GM18508 (cell line): ENCODE results near the gene PARP1.
"Not testable (repeated sequence)": the region's sequence is repeated elsewhere in the genome, so short reads cannot be mapped to it uniquely, and the experiment has no call there.

Source experiments
- ATAC-seq: cut with Tn5 transposase; IDR thresholded peaks from one replicate; pipeline ENCODE4 v1.9.1; 2021; ENCODE audit warnings: moderate number of reproducible peaks; ENCODE audit not compliant: insufficient read depth, unreplicated experiment

The PARP1 gene

DNA sequence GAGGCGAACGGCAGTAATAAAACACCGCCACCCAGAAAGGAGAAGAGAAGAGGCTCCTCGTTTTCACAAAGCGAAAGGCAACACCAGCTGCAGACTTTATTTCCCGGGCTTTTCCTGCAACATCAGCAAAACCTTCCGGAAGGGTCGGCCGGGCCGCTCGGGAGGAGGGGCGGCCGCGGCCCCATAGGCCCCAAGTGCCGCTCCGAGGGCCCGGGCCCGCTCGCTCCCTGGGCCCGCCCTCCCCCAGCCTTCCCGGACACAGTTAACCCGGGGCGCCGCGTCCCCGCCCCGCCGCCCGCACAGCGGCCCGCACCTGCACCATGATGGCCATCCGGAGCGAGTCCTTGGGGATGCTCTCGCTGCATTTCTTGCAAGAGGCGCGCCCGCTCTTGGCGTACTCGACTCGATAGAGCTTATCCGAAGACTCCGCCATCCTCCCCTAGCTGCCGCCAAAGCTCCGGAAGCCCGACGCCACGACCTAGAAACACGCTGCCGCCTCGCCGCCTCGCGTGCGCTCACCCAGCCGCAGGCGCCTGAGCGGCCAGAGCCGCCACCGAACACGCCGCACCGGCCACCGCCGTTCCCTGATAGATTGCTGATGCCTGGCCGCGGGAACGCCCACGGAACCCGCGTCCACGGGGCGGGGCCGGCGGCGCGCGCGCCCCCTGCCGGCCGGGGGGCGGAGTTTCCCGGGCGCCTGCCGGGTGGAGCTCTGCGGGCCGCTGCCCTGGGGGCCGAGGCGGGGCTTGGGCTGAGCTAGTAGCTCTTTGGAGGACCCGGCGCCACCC lies at the start of gene PARP1:
TSS of gene PARP1 (minus strand) at position 597 of the 788 bp plus-strand sequence. CDS start at position 433, 164 bp downstream.
- ATAC-seq = peak; percentile 48

DNA sequence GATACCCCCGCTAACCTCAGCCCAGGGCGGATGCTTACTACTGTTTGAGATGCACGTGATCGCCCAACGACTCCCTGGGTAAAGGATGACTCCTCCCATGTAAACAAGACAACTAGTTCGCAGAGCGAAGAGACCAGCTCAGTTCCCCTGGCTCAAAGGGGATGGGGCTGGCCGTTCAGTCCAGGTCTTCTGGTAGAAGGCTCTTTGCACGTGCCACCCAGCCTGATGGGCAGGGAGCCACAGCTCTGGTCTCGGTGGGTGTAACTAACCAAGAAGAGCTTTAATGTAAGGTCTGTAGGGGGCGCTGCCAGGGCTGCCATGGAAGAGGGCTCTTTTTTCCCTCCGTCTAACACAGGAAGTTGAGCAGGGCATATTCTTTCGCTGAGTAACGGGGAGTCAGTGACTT lies 49.4 kb upstream of the PARP1 start:
- no peak for ATAC-seq

DNA sequence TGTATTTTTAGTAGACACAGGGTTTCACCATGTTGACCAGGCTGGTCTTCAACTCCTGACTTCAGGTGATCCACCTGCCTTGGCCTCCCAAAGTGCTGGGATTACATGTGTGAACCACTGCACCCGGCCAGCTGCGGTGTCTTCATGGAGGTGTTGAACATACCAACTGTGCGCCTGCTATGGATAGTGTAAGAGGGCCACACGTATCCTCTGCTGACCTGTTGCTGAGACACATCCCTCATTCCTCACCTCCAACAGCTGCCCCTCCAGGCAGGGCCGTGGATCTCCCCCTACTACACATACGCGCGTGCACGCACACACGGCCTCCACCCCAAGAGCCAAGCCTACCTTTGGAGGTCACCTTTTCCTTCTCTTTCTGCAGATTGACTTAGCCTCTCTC lies 48.0 kb upstream of the PARP1 start:
- no peak for ATAC-seq

DNA sequence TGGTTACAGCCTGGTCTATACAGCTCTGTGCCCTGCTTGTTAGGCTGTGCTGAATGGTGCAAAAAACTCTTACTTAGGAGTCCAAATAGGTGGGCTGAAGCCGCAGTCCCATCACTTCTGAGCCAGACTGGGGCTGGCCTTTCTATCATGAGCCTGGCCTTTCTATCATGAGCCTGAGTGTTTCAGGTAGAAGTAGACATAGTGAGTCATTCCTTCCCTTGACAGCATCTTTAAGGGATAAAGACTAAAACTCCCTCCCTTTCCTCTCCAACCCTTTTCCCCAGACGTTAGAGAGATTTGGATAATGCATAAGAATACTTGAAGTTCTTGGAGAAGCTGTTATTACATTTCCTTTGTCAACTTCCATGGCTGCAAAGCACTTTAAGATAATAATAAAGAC lies 46.5 kb upstream of the PARP1 start:
- ATAC-seq = no peak

DNA sequence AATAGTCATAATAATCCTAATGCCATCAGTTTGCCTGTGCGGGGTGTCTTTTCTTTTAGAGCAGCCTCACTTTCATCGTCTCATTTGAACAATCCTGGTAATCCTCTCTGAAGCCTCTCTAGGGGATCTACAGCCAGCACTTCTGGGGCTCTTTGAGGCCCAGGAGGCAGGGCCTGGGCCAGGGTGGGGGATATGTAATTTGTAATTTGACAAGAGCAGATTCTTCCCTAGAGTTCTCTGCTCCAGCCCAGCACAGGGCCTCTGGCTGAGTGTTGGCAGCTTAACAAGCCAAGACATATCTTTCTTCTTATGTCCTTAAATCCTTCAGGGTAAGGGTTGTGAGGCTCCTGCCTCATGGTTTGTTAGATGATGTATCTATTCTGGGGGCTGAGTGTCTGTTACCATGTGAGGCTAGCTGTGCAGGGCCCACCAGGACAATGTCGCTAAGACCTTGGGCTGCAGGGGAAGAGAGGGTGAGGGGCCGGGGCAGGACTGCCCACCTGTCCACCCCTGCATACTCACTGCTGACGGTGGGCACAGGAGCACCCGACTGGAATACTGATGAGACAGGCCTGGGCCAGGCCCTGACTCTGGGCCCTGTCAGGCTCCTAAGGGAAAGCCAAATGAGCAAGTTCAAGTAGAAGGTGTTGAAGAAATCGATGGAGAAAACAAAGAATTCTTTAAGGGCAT lies 45.3 kb upstream of the PARP1 start:
- no peak for ATAC-seq

DNA sequence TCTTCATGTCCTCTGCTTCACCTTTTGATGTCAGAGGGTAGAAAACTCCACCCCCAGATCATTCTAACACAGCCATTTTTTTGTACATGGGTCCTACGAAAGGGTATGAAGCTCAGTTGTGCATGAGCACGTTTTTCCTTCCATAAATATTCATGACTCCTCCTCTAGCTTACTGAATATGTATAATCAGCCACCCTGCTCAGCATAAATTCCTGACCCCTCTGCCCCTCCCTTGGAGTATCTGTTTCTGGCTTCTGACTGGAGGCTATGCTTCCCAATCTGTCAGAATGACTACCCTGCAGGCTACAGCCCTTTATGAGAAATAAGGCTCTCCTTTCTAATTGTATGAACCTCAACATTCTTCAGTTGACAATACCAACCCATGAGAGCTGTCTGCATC lies 42.8 kb upstream of the PARP1 start:
- no peak for ATAC-seq

DNA sequence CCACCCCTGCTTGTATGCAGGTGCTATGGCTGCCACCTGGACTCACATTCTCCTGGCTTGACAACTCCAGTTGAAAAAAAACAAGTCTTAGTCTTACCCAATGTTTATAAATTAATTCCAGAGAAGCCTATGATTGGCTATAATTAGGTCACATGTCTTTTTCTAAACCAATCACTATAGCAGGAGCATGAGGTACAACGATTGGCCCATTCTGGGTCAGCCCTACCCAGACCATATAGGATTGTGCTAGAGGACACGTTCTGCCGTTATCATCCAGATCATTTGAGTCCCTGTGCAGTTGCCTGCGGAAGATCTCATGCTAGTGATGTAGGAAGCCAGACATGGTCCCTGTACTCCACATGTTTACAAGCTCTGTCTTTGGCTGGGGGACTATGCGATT lies 41.9 kb upstream of the PARP1 start:
- no peak for ATAC-seq

DNA sequence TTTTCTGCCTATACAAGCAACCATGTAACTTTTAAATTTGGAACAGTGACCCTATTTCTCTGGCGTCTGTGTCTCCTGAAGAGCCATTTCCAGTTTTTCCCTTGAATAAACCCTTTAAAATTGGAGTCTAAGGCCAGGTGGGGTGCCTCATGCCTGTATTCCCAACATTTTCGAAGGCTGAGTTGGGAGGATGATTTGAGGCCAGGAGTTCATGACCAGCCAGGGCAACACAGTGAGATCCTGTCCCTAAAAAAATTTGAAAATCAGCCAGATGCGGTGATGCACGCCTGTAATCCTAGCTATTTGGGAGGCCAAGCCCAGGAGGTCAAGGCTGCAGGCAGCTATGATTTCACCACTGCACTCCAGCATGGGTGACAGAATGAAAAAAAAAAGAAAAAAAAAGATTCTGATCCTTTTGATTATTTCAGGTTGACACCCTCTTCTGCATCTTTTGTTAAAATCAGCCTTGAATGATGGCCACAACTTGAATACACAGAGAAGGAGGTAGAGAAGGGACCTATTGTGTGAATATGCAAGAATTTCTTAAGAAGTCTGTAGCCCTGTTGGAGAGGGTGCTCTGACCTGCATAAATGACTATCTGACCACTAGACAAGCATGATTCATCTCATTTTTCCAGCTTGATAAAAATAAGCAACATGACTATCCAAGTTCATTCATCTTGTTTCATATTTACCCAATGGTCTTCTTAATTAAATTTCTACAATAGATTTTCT lies 40.2 kb upstream of the PARP1 start:
- no peak for ATAC-seq

DNA sequence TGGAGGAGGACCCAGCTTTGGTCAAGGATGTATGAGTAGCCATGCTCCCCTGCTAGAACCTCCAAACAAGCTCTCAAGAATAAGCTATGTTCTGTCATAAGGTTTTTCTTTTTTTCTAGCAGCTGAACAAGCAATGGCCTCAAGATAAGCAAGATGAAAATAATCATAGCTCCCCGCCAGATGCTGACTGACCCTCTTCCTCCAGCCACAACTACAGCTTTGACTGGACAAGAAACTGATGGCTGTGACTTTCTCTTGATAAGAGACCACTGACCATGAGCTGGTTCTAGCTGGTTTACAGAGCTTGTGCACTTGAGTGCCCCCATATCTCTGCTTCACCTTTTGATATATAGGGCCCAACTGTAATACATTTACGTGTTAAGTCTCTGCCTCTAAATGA lies 38.2 kb upstream of the PARP1 start:
- ATAC-seq = no peak

DNA sequence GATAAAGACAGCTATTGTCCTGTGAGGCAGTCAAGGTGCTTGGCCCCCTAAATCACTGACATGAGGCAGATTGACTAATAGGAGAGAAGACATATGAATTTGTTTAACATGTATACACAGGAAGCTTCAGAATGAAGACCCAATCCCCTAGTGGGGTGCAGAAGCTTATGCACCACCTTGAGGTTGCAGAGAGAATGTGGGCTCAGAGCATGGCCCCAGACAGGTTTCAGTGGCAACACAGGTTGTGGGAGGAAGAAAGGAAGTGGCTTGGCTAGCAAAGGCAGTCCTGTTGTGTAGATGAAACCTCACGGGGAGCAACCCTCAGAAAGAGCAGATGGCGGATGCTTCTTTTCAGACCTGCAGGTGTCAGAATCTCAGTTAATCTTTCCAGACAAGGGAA lies 37.0 kb upstream of the PARP1 start:
- ATAC-seq = peak; percentile 99

DNA sequence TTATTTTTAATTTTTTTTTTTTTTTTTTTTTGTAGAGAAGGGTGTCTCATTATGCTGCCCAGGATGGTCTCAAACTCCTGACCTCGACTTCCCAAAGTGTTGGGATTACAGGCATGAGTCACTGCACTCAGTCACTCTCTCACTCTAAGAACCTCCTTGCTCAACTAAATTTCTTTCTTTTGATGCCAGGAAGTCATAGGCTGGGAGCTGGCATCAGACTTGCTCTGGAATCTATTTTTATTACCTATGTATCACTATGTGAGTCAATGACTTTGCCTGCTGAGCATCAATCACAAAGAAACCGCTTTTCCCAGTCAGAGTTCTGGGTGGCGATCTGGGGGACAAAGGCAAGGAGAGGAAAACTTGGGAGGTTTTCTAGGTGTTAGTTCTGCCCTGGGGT lies 35.5 kb upstream of the PARP1 start:
- no peak for ATAC-seq

DNA sequence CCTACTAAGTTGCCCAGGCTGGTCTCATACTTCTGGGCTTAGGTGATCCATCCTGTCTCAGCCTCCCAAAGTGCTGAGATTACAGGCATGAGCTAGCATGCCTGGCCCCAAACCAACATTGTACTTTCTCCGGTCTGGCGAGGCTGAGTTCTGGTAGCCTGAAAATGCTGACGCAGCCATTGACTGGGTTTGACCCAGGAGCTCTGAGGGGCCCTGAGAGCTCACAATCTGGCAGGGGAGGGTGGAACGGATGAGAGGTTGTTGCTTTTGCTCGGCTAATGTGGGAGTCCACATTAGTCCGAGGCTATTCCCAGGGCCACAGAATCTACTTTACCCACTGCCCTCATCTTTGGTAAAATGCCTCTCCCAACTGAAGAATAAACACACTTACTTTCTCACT lies 35.1 kb upstream of the PARP1 start:
- no peak for ATAC-seq

DNA sequence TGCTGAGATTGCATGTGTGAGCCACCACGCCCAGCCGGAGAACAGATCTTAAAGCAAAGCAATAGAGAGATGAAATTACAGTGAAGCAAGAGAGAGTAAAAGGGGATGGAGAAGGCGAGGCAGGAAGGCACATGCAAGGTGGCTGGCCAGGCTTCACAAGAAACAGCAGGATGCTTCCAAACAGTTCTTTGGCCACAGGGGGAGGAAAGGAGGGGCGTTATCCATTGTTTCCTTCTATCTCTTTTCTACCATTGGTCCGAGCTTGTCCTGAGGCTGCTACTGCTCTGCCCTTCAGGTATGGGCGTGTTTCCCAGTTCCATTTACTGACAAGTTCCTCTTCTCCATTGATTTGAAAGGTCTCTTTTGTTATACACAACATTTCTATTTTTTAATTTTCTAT lies 33.7 kb upstream of the PARP1 start:
- ATAC-seq = no peak

DNA sequence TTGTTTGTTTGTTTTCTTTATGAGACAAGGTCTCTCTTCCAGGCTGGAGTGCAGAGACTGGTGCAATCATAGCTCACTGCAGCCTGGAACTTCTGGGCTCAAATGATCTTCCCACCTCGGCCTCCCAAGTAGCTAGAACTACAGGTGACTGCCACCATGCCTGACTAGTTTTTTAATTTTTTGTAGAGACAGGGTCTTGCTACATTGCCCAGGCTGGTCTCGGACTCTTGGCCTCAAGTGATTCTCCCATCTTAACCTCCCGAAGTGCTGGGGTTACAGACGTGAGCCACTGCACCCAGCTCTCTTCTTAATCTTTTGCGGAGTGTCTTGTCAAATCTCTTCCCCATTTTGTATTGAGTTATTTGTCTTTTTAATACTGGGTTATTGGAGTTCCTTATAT lies 32.6 kb upstream of the PARP1 start:
- ATAC-seq = no peak

DNA sequence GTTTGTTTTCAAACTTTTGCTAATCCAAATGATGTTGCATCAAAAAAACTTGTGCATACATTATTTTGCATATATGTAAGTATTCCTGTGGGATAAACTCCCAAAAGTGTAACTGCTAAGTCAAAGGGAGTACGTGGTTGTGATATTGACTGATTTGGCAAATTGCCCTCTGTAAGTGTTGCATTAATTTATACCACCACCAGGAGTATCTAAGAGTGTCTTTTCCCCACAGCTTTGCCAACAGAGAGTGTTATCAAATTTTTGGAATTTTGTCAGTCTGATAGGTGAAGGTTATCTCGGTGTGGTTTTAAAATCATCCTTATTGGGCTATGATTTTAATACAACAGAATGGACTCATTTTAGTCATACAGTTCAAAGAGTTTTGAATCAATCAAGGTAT lies 30.1 kb upstream of the PARP1 start:
- ATAC-seq = no peak

DNA sequence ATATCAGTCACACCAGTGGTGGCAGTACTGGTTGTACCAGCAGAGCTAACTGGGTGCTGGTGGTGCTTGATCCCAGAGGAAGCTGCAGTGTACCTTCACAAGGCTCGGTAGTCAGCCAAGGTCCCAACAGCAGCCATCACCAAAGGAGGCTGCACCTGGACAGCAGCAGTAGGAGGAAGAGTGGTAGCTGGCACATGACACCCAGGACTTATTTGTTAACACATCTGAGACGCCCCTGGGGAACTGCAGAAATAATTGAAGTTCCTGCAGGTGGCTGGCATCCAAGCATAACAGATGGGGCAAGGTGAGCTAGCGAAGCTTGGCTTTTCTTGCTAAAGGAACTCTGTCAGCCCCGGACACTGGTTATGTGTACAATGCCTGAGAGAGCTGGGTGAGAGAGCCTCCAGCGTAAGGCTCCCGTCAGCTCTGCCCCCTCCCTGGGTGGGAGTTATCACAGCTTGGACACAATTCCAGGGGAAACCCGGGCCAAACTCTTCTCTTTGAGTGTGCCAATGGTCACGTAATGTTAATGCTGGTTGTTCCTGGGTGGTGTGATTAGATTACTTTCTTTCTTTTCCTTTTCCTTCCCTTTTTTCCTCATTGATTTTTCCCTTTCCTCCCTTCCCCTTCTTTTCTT lies 29.1 kb upstream of the PARP1 start:
- ATAC-seq = no peak

DNA sequence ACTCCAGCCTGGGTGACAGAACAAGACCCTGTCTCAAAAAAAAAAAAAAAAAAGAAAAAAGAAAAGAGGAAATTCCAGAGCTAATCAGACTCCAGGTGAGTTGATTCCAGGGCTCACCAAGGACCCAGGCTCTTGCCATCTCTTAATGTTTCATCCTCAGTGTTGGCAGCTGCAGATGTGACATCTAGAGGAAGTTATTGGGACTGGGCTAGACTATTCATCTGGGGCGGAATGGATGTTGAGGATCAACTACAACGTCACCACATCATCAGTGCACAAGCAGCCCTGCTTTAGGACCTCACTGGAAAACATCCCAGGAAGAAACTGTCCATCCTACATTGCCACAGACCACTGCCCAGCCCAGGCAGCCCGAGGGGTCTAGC lies 28.6 kb upstream of the PARP1 start:
- ATAC-seq = no peak

DNA sequence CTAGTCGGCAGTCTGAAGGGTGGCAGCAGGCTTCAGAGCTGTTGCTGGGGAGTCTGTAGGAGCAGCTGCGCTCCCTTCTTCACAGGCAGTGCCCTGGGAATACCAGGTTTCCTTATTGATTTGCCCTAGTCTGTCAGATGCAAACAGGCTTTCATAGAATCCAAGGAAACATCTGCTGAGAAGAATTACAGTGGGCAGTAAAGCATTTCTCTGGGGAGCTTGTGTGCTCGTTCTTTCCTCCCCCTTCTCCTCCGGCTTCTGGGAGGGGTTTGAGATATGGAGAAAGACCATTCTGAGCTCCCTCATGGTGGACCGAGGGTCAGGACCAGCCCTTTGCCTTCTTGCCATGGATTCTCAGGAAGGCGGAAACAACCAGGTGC lies 25.4 kb upstream of the PARP1 start:
- no peak for ATAC-seq

DNA sequence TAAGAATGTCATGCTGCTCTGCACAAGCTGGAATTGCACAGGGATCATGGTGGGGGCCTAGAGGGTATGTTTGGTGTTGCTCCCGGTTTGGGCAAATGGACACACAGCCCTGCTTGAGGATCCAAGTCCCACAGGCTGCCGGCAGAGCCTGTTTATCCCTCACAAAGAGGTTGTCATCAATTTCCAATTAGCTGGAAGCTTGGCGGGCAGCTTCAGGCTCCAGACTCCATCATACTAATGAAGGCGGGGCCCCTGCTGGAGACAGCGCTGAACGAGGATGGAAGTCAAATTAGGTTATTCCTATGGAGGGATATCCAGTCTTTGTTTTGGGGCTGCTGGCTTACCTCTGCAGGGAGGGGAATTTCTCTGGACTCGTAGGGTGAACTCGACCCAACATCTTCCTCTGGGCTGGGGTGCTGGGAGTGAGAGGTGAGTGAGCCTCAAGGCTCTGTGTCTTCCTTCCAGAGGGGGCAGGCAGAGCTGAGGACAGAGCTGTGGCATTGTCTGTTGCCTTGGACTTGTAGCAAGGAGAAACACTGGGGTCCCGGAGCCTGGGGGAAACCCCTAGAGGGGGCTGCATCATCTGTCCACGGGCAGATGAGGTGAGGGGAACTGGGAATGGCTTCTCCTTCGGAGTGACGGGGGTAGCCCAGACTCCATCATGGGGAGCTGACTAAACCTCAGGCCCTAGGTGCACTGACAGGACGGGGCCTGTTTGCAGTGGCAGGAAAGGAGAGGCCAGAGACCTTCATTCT lies 24.9 kb upstream of the PARP1 start:
- no peak for ATAC-seq

DNA sequence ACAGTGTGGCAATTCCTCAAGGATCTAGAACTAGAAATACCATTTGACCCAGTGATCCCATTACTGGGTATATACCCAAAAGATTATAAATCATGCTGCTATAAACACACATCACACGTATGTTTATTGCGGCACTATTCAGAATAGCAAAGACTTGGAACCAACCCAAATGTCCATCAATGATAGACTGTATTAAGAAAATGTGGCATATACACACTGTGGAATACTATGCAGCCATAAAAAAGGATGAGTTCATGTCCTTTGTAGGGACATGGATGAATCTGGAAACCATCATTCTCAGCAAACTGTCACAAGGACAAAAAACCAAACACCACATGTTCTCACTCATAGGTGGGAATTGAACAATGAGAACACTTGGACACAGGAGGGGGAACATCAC lies 24.0 kb upstream of the PARP1 start:
- not testable (repeated sequence) for ATAC-seq
